OCI-LY7 (cell line): ENCODE measurements around the gene TTLL6. TPM values are rescaled to one million over a fixed set of nuclear protein-coding genes. Genes with fewer than 3 reads are reported as not detected.

Source experiments
- BruUV-seq: library from RNA; stranded (reverse); fragments of 400-500 nt; replicated peaks from 2 replicates; lab custom pipeline; 2021; lab: Mats Ljungman, UMichigan
- CTCF ChIA-PET: fragments of 300-600 bp; sonication (Branson Sonifier 250); formaldehyde crosslinking; loops from one replicate; lab custom pipeline; 2022; ENCODE audit warnings: antibody characterized with exemption; ENCODE audit not compliant: unreplicated experiment; lab: Charles Lee
- POLR2A ChIA-PET: fragments of 300-600 bp; sonication (Branson Sonifier 250); formaldehyde crosslinking; loops from one replicate; lab custom pipeline; 2022; ENCODE audit warnings: antibody characterized with exemption; lab: Charles Lee
- DNase-seq: peaks from one replicate; pipeline ENCODE4 v3.0.0-alpha.2; 2015; ENCODE audit warnings: low spot score
- H2AFZ ChIP-seq: fragments of 200-600 bp; sonication (generic), shearing (Covaris generic); 2 replicates; pipeline ENCODE4 v1.6.1; 2014; ENCODE audit warnings: mild to moderate bottlenecking, antibody characterized with exemption, low read length, moderate library complexity
- H3K27ac ChIP-seq: fragments of 200-600 bp; sonication (generic); 2 replicates; pipeline ENCODE4 v1.5.1; 2014; ENCODE audit warnings: mixed run types, low read depth, mild to moderate bottlenecking, moderate library complexity, low read length, inconsistent platforms; ENCODE audit not compliant: poor library complexity, severe bottlenecking
- H3K36me3 ChIP-seq: fragments of 200-600 bp; sonication (generic); 2 replicates; pipeline ENCODE4 v1.6.1; 2014; ENCODE audit warnings: mild to moderate bottlenecking, antibody characterized with exemption, low read length, moderate library complexity, mixed read lengths; ENCODE audit not compliant: insufficient read depth
- H3K4me1 ChIP-seq: fragments of 200-600 bp; sonication (generic); 2 replicates; pipeline ENCODE4 v1.5.1; 2014; ENCODE audit warnings: mild to moderate bottlenecking, low read length; ENCODE audit not compliant: insufficient read depth, poor library complexity, severe bottlenecking
- H3K4me2 ChIP-seq: fragments of 200-600 bp; sonication (generic); 2 replicates; pipeline ENCODE4 v1.6.1; 2014; ENCODE audit warnings: mild to moderate bottlenecking, low read length
- H3K4me3 ChIP-seq: fragments of 200-600 bp; sonication (generic); 2 replicates; pipeline ENCODE4 v1.5.1; 2014; ENCODE audit warnings: mild to moderate bottlenecking, low read depth, low read length; ENCODE audit not compliant: poor library complexity, severe bottlenecking
- H3K79me2 ChIP-seq: fragments of 200-600 bp; sonication (generic); 2 replicates; pipeline ENCODE4 v1.6.1; 2016; ENCODE audit warnings: low read depth, mild to moderate bottlenecking, low read length, moderate library complexity, mixed read lengths; ENCODE audit not compliant: insufficient read depth
- H3K9me2 ChIP-seq: fragments of 200-600 bp; sonication (generic); 2 replicates; pipeline ENCODE4 v1.6.1; 2016; ENCODE audit warnings: mild to moderate bottlenecking, low read length, mixed read lengths; ENCODE audit not compliant: insufficient read depth
- H3K9me3 ChIP-seq: fragments of 200-600 bp; sonication (generic); 2 replicates; pipeline ENCODE4 v1.6.1; 2014; ENCODE audit warnings: mild to moderate bottlenecking, mixed run types, low read length, mixed read lengths
- H4K20me1 ChIP-seq: fragments of 200-600 bp; sonication (generic); 2 replicates; pipeline ENCODE4 v1.6.1; 2014; ENCODE audit warnings: mild to moderate bottlenecking, antibody characterized with exemption, low read length, moderate library complexity, mixed read lengths; ENCODE audit not compliant: insufficient read depth
- EZH2phosphoT487 ChIP-seq: fragments of 200-600 bp; sonication (generic); IDR thresholded peaks from 2 replicates; pipeline ENCODE4 v1.6.1; 2018; ENCODE audit warnings: low read depth, borderline replicate concordance, mild to moderate bottlenecking, mixed run types, antibody characterized with exemption, low read length, moderate library complexity, mixed read lengths
- intact Hi-C: fragments of 100-400 bp; cut with micrococcal nuclease; formaldehyde crosslinking; loops from one replicate; pipeline ENCODE4 v1.10.0; 2022; ENCODE audit not compliant: unreplicated experiment
- total RNA-seq, 2 experiments: library from RNA; depleted of rRNA in 1 of 2; stranded (reverse); fragments of >200 nt in 1 of 2; shearing (Covaris generic) in 1 of 2; gene quantifications; 2 replicates each; pipeline ENCODE4 v1.2.3, GENCODE V29; 2014 to 2022
- TF ChIP-seq, protein P1 (sequence below): fragments of 200-600 bp; sonication (generic); conservative IDR thresholded peaks from 2 replicates; pipeline ENCODE4 v1.5.1; 2014; ENCODE audit warnings: mild to moderate bottlenecking, antibody characterized with exemption, low read length, moderate library complexity, mixed read lengths

The TTLL6 gene
- total RNA-seq, 2 experiments from 2014 or later, result not detected

DNA sequence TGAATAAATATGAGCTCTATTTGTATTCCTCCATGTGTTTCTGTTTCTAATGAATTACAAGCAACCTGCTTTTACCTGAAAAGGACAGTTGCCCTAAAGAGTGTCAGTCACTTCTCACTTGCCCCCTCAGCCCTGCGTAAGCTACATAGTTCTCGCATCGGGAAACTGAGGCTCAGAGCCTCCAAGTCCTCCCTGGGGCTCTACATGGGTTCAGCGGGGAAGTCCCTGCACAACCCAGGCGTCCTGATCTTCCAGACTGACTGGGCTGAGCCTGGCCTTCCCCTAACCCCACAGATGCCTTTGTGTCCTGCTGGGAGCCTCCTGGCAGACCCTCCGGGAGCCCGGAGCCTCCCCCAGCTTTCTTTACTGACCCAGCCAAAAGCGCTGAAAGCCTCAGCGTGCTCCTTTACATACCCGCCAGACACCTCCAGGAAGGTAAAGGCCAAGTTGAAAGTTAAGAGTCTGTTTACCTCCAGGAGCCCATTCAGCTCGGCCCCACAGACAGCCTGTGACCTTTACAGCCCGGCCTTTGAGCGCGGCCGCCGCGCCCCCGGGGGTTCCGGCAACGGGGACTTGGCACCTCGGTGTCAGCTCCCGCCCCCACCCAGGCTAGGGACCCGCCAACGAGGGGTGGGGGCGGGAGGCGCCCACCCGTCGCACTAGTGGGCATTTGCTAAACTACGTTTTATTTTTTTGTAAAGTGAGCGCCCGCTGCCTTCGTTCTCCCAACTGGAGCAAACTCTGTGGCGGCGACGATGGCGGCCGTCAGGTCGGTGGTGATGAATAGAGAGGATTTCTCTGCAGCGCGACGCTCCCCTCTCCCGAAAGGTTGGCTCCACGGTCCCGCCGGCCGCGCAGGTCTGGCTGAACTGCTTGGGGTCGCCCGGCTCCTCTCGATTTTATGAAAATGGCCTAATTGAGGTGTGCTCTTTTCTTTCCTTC is 84.1 kb downstream of the TTLL6 start:
- Histone ChIP-seq H3K4me1 (no peaks in the 10 kb centered on the region), H3K4me3 (no peak overlapping the region), H2AFZ (no peak overlapping the region), H3K79me2 (no peaks in the 10 kb centered on the region), H3K9me2 (no peaks in the 10 kb centered on the region), H3K36me3 (no peaks in the 10 kb centered on the region), H4K20me1 (no peaks in the 10 kb centered on the region), H3K27ac (no peak overlapping the region), H3K4me2 (no peak overlapping the region), H3K9me3 (no peaks in the 10 kb centered on the region)
- TF ChIP-seq EZH2phosphoT487, result no peak
- TF ChIP-seq, protein P1, sequence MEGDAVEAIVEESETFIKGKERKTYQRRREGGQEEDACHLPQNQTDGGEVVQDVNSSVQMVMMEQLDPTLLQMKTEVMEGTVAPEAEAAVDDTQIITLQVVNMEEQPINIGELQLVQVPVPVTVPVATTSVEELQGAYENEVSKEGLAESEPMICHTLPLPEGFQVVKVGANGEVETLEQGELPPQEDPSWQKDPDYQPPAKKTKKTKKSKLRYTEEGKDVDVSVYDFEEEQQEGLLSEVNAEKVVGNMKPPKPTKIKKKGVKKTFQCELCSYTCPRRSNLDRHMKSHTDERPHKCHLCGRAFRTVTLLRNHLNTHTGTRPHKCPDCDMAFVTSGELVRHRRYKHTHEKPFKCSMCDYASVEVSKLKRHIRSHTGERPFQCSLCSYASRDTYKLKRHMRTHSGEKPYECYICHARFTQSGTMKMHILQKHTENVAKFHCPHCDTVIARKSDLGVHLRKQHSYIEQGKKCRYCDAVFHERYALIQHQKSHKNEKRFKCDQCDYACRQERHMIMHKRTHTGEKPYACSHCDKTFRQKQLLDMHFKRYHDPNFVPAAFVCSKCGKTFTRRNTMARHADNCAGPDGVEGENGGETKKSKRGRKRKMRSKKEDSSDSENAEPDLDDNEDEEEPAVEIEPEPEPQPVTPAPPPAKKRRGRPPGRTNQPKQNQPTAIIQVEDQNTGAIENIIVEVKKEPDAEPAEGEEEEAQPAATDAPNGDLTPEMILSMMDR, result no peak
- no peak for DNase-seq
- no TSS peak for BruUV-seq
- POLR2A ChIA-PET, result interaction anchor here (0.6 kb wide), 1 partner anchor 84 kb away, joined by 3 read pairs; no protein-coding TSS in a partner anchor
- CTCF ChIA-PET, result no interaction called here
- intact Hi-C loops, result no loop called here

DNA sequence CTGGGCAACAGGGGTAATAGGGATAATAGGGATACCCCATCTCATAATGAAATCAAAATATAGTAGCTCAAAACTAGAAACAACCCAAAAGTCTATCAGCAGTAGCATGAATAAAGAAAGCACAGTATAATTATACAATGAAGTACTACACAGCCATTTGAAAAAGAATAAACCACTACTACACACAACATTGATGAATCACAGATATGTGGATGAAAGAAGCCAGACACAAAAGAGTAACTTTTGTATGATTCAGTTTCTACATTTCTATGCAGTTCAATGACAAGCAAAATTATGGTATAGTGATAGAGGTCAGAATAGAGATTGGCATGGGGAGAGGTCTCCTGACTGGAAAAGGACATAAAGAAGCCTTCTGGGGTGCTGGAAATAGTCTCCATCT is 85.7 kb downstream of the TTLL6 start:
- Histone ChIP-seq H3K27ac (no peak overlapping the region), H3K4me3 (no peak overlapping the region), H3K4me1 (no peaks in the 10 kb centered on the region), H3K36me3 (no peaks in the 10 kb centered on the region), H4K20me1 (no peaks in the 10 kb centered on the region), H3K9me2 (no peaks in the 10 kb centered on the region), H3K79me2 (no peaks in the 10 kb centered on the region), H3K4me2 (no peak overlapping the region), H2AFZ (no peak overlapping the region), H3K9me3 (no peaks in the 10 kb centered on the region)
- no peak for DNase-seq
- BruUV-seq, result no TSS peak
- ChIA-PET POLR2A (no interaction called here), CTCF (no interaction called here)
- intact Hi-C loops, result no loop called here
- no peak for TF ChIP-seq EZH2phosphoT487
- TF ChIP-seq, protein P1, result no peak

DNA sequence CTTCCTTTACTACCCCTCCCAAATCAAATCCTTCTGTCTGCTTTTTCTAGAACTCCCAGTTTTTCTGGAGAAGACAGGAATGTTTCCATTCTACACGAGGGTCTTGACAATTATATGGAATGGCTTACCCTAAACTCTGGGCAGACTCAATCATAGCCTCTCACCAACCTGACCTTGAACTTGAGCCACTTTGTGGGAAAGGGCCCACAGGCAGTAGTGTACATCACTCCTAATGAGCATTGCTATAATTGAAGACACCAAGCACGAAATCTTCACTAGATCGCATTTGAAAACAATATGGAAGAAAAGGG is 86.8 kb downstream of the TTLL6 start:
- Histone ChIP-seq H3K27ac (no peak overlapping the region), H3K4me1 (no peaks in the 10 kb centered on the region), H3K36me3 (no peaks in the 10 kb centered on the region), H3K9me2 (no peaks in the 10 kb centered on the region), H4K20me1 (no peaks in the 10 kb centered on the region), H3K4me2 (no peak overlapping the region), H3K4me3 (no peak overlapping the region), H3K9me3 (no peaks in the 10 kb centered on the region), H3K79me2 (no peaks in the 10 kb centered on the region), H2AFZ (no peak overlapping the region)
- TF ChIP-seq EZH2phosphoT487, result no peak
- TF ChIP-seq, protein P1, result no peak
- no peak for DNase-seq
- no TSS peak for BruUV-seq
- ChIA-PET CTCF (no interaction called here), POLR2A (interaction anchor here (0.7 kb wide), 1 partner anchor 381 kb away, joined by 4 read pairs; no protein-coding TSS in a partner anchor)
- intact Hi-C loops, result no loop called here
